H1 (cell line): ENCODE data around the gene SLMAP. TPM values are rescaled to one million over a fixed set of nuclear protein-coding genes. Genes with fewer than 3 reads are reported as not detected.

Experiments used
- CTCF ChIA-PET: fragments of 300-600 bp; sonication (Branson Sonifier 250); formaldehyde crosslinking; loops from one replicate; lab custom pipeline; 2021; ENCODE audit not compliant: partially characterized antibody; lab: Charles Lee
- POLR2A ChIA-PET: fragments of 300-600 bp; sonication (Branson Sonifier 250); formaldehyde crosslinking; loops from one replicate; lab custom pipeline; 2021; ENCODE audit warnings: inconsistent platforms; ENCODE audit not compliant: partially characterized antibody; lab: Charles Lee
- DNase-seq, 2 experiments: peaks; one replicate each; pipeline versions ENCODE4 v3.0.0 to v3.0.0-alpha.2; 2010 to 2022; ENCODE audit warnings: low spot score in 2 of 2, low read depth in 1 of 2, mixed read lengths in 1 of 2
- FAIRE-seq: peaks from 2 replicates; lab custom pipeline; 2011; peaks lifted over from hg19 to GRCh38; lab: Jason Lieb, UNC
- H2AFZ ChIP-seq: 2 replicates; pipeline ENCODE4 v1.8.1; 2012; ENCODE audit warnings: low read length, inconsistent platforms
- H2AK5ac ChIP-seq: 2 replicates; pipeline ENCODE4 v1.6.1; 2013; ENCODE audit warnings: low read depth, low read length
- H2BK120ac ChIP-seq: replicated peaks from 2 replicates; pipeline ENCODE3; 2013; ENCODE audit warnings: low read depth, low read length, inconsistent platforms
- H2BK12ac ChIP-seq: 2 replicates; pipeline ENCODE4 v1.6.1; 2013; ENCODE audit warnings: low read depth, low read length
- H2BK15ac ChIP-seq: 2 replicates; pipeline ENCODE4 v1.6.1; 2013; ENCODE audit warnings: low read length
- H2BK20ac ChIP-seq: 2 replicates; pipeline ENCODE4 v1.6.1; 2013; ENCODE audit warnings: low read length
- H2BK5ac ChIP-seq: 2 replicates; pipeline ENCODE4 v1.6.1; 2013; ENCODE audit warnings: low read depth, low read length
- H3K14ac ChIP-seq: 2 replicates; pipeline ENCODE4 v1.6.1; 2013; ENCODE audit warnings: inconsistent platforms; ENCODE audit not compliant: insufficient read length
- H3K18ac ChIP-seq: 2 replicates; pipeline ENCODE4 v1.6.1; 2013; ENCODE audit warnings: low read length; ENCODE audit errors: extremely low read depth
- H3K23ac ChIP-seq: 2 replicates; pipeline ENCODE4 v1.6.1; 2013; ENCODE audit warnings: inconsistent platforms; ENCODE audit not compliant: insufficient read length
- H3K23me2 ChIP-seq: 2 replicates; pipeline ENCODE4 v1.6.1; 2013; ENCODE audit warnings: low read depth, low read length
- H3K27ac ChIP-seq: 2 replicates; pipeline ENCODE4 v1.6.1; 2011; ENCODE audit warnings: low read depth, low read length, inconsistent platforms
- H3K27me3 ChIP-seq, 4 experiments: replicated peaks in 1 of 4; 1 replicate in 1 of 4; 2 replicates in 3 of 4; pipeline versions ENCODE4 v1.6.1 to v1.8.1; 2011 to 2013; ENCODE audit warnings: low read length in 3 of 4, mild to moderate bottlenecking in 3 of 4, inconsistent platforms in 2 of 4, mixed read lengths in 2 of 4, moderate library complexity in 1 of 4; ENCODE audit not compliant: control insufficient read depth in 3 of 4, insufficient read depth in 3 of 4; ENCODE audit errors: extremely low read depth in 1 of 4
- H3K36me3 ChIP-seq, 4 experiments: 2 replicates each; pipeline versions ENCODE4 v1.6.1 to v1.8.1; 2011 to 2013; ENCODE audit warnings: mild to moderate bottlenecking in 4 of 4, low read length in 3 of 4, moderate library complexity in 2 of 4, control low read depth in 1 of 4, inconsistent platforms in 1 of 4; ENCODE audit not compliant: insufficient read depth in 4 of 4, control insufficient read depth in 2 of 4
- H3K4ac ChIP-seq: replicated peaks from 2 replicates; pipeline ENCODE3; 2013; ENCODE audit warnings: low read length, low read depth, mixed read lengths, inconsistent platforms; ENCODE audit not compliant: insufficient read length
- H3K4me1 ChIP-seq, 4 experiments: replicated peaks in 1 of 4; 1 replicate in 1 of 4; 2 replicates in 3 of 4; pipeline versions ENCODE4 v1.6.1 to v1.8.1; 2011 to 2013; ENCODE audit warnings: low read length in 3 of 4, inconsistent platforms in 2 of 4, mixed read lengths in 1 of 4; ENCODE audit not compliant: insufficient read depth in 4 of 4, control insufficient read depth in 3 of 4
- H3K4me2 ChIP-seq, 2 experiments: 2 replicates each; pipeline versions ENCODE4 v1.6.1 to v1.8.1; 2011 to 2013; ENCODE audit warnings: low read depth in 2 of 2, low read length in 2 of 2, control low read depth in 1 of 2, inconsistent platforms in 1 of 2, mild to moderate bottlenecking in 1 of 2; ENCODE audit not compliant: insufficient read depth in 1 of 2
- H3K4me3 ChIP-seq, 4 experiments: fragments of 200-600, 300-600 bp in 1 of 4; sonication (generic), shearing (Covaris generic), sonication (Bioruptor Twin) in 1 of 4; 2 replicates each; pipeline versions ENCODE4 v1.5.1 to v1.8.1; 2011 to 2016; ENCODE audit warnings: low read length in 4 of 4, low read depth in 3 of 4, control low read depth in 2 of 4, inconsistent platforms in 2 of 4, mild to moderate bottlenecking in 2 of 4, mixed read lengths in 1 of 4, moderate library complexity in 1 of 4; ENCODE audit not compliant: insufficient read depth in 2 of 4; ENCODE audit errors: extremely low read depth in 1 of 4
- H3K56ac ChIP-seq: replicated peaks from 2 replicates; pipeline ENCODE3; 2013; ENCODE audit warnings: low read depth, mild to moderate bottlenecking, mixed read lengths, low read length, inconsistent platforms; ENCODE audit not compliant: insufficient read length
- H3K79me1 ChIP-seq: 2 replicates; pipeline ENCODE4 v1.6.1; 2013; ENCODE audit warnings: low read depth, low read length, control low read depth
- H3K79me2 ChIP-seq, 2 experiments: 2 replicates each; pipeline versions ENCODE4 v1.6.1 to v1.8.1; 2012 to 2013; ENCODE audit warnings: low read length in 2 of 2, mild to moderate bottlenecking in 2 of 2, inconsistent platforms in 1 of 2; ENCODE audit not compliant: insufficient read depth in 2 of 2, control insufficient read depth in 1 of 2
- H3K9ac ChIP-seq, 4 experiments: replicated peaks in 1 of 4; 1 replicate in 1 of 4; 2 replicates in 3 of 4; pipeline versions ENCODE4 v1.6.1 to v1.8.1; 2011 to 2013; ENCODE audit warnings: low read depth in 3 of 4, low read length in 3 of 4, control low read depth in 2 of 4, mild to moderate bottlenecking in 2 of 4, moderate library complexity in 2 of 4, inconsistent platforms in 1 of 4; ENCODE audit errors: extremely low read depth in 1 of 4
- H3K9me3 ChIP-seq, 2 experiments: 2 replicates each; pipeline versions ENCODE4 v1.6.1 to v1.8.1; 2012 to 2013; ENCODE audit warnings: mild to moderate bottlenecking in 2 of 2, moderate library complexity in 2 of 2, control low read depth in 1 of 2, inconsistent platforms in 1 of 2, low read depth in 1 of 2, low read length in 1 of 2, mixed read lengths in 1 of 2; ENCODE audit not compliant: insufficient read depth in 2 of 2
- H4K20me1 ChIP-seq, 2 experiments: replicated peaks in 1 of 2; 2 replicates each; pipeline versions ENCODE3 to v1.8.1; 2011 to 2013; ENCODE audit warnings: inconsistent platforms in 2 of 2, low read length in 2 of 2, mild to moderate bottlenecking in 1 of 2; ENCODE audit not compliant: insufficient read depth in 2 of 2, control insufficient read depth in 1 of 2
- H4K5ac ChIP-seq: 2 replicates; pipeline ENCODE4 v1.6.1; 2013; ENCODE audit warnings: low read length, low read depth, mixed read lengths, inconsistent platforms; ENCODE audit not compliant: insufficient read length
- H4K8ac ChIP-seq: 2 replicates; pipeline ENCODE4 v1.8.0; 2013; ENCODE audit warnings: mild to moderate bottlenecking, moderate library complexity, low read length, inconsistent platforms; ENCODE audit not compliant: insufficient read depth; ENCODE audit errors: extremely low read depth
- H4K91ac ChIP-seq: replicated peaks from 2 replicates; pipeline ENCODE3; 2013; ENCODE audit warnings: low read length, mixed read lengths, inconsistent platforms; ENCODE audit not compliant: insufficient read length
- BCL11A ChIP-seq, 2 experiments: IDR thresholded peaks; one replicate each; pipeline ENCODE4 v1.6.1; 2011; ENCODE audit warnings: low read depth in 2 of 2, low read length in 2 of 2, mild to moderate bottlenecking in 2 of 2
- CBX8 ChIP-seq: fragments of 300-800, 300-1000 bp; sonication (generic); IDR thresholded peaks from 2 replicates; pipeline ENCODE4 v1.7.1; 2016; ENCODE audit warnings: low read depth, low read length, borderline replicate concordance
- CTBP2 ChIP-seq: IDR thresholded peaks from 2 replicates; pipeline ENCODE4 v1.7.0; 2011; ENCODE audit warnings: borderline replicate concordance, mild to moderate bottlenecking, moderate library complexity, mixed read lengths, low read length; ENCODE audit not compliant: insufficient read depth, insufficient read length
- EGR1 ChIP-seq: IDR thresholded peaks from 2 replicates; pipeline ENCODE4 v1.6.1; 2011; ENCODE audit warnings: low read depth, low read length, borderline replicate concordance
- EZH2 ChIP-seq: fragments of 200-600 bp; sonication (generic); IDR thresholded peaks from 2 replicates; pipeline ENCODE4 v1.7.1; 2012; ENCODE audit warnings: low read depth, mild to moderate bottlenecking, moderate library complexity, low read length, inconsistent platforms; ENCODE audit not compliant: severe bottlenecking
- HDAC6 ChIP-seq: IDR thresholded peaks from one replicate; pipeline ENCODE4 v1.7.1; 2012; ENCODE audit warnings: low read depth, mild to moderate bottlenecking, inconsistent platforms, low read length, moderate library complexity
- JUN ChIP-seq: IDR thresholded peaks from 2 replicates; pipeline ENCODE4 v1.6.1; 2011; ENCODE audit warnings: low read depth, mild to moderate bottlenecking, improper control_type of control experiment, low read length
- KDM1A ChIP-seq: fragments of 200-600, 300-600 bp; sonication (generic); IDR thresholded peaks from 2 replicates; pipeline ENCODE4 v1.7.1; 2016; ENCODE audit warnings: mild to moderate bottlenecking, low read length, borderline replicate concordance
- POLR2AphosphoS5 ChIP-seq: IDR thresholded peaks from 2 replicates; pipeline ENCODE4 v1.6.1; 2011; ENCODE audit warnings: low read depth, low read length
- SUZ12 ChIP-seq: fragments of 200-600 bp; sonication (generic); IDR thresholded peaks from 2 replicates; pipeline ENCODE4 v1.6.1; 2012; ENCODE audit warnings: mild to moderate bottlenecking, inconsistent platforms, low read length, moderate library complexity, mixed read lengths
- TAF1 ChIP-seq: IDR thresholded peaks from 2 replicates; pipeline ENCODE4 v1.6.1; 2011; ENCODE audit warnings: mild to moderate bottlenecking, low read depth, low read length
- WGBS, 2 experiments: shearing (Covaris generic) in 1 of 2; methylation state at CpG; one replicate each; pipeline versions ENCODE4 v1.1.6 to v1.1.7; 2013 to 2015; ENCODE audit warnings: low lambda C conversion rate in 2 of 2, mixed read lengths in 2 of 2, inconsistent platforms in 1 of 2, low coverage in 1 of 2, missing lambda C conversion rate in 1 of 2; ENCODE audit not compliant: insufficient replicate concordance in 2 of 2, insufficient coverage in 1 of 2, insufficient read length in 1 of 2; ENCODE audit errors: extremely low coverage in 1 of 2, missing lambda C conversion rate in 1 of 2; 5-methylcytosine and 5-hydroxymethylcytosine counted together
- polyA plus RNA-seq, 7 experiments: library from polyadenylated mRNA; depleted of rRNA in 3 of 7; stranded (reverse) in 5 of 7; unstranded in 2 of 7; fragments of >200 nt in 5 of 7; fragments of 200-250 nt in 2 of 7; gene quantifications; 1 replicate in 5 of 7; 2 replicates in 1 of 7; 4 replicates in 1 of 7; pipeline versions ENCODE4 v1.2.1 to v1.2.3, GENCODE V29; 2011 to 2013; ENCODE audit warnings: missing spikeins in 2 of 7, mixed read lengths in 2 of 7
- total RNA-seq: library from RNA; stranded (reverse); fragmentation: NEBNext Ultra II Directional; extraction: Animal tissue kit (Norgen Biotek cat#: 25700); gene quantifications from 2 replicates; pipeline ENCODE4 v1.2.1, GENCODE V29; 2021

SLMAP gene
- total and polyA plus RNA-seq, 2 of the 8 experiments (the other 6 are each of a cell fraction or from before 2014, with no cell fraction given), result 13.6 to 70.4 TPM

GRCh38 chr3:57808961-57809608 lies 53.0 kb downstream of the SLMAP start:
- no peak for FAIRE-seq

More at GRCh38 chr3:57808961-57809608, 53.0 kb downstream of the SLMAP start:
- Histone ChIP-seq H3K56ac (no peak overlapping the region), H3K9ac (no peak overlapping the region), H2BK120ac (no peak overlapping the region), H3K4ac (no peak overlapping the region), H2BK5ac (peak overlapping the region; percentile 76; the same call in 1 of the 2 replicates), H2BK20ac (no peak overlapping the region), H3K36me3 (no peaks in the 10 kb centered on the region), H3K4me3 (no peak overlapping the region), H3K27ac (0 out of 2 replicates have a peak overlapping the region, but pooled peaks have one; percentile 8), H3K4me2 (no peak overlapping the region; a peak in 1 of 4 replicates), H3K9me3 (no peaks in the 10 kb centered on the region), H3K27me3 (no peaks in the 10 kb centered on the region), H4K20me1 (peaks cover 4 to 10% of the 10 kb centered on the region in 2 experiments), H2AFZ (no peak overlapping the region), H2AK5ac (no peak overlapping the region; the same call in 1 of the 2 replicates), H4K8ac (peak overlapping the region; percentile 85; the same call in 1 of the 2 replicates), H3K14ac (no peak overlapping the region), H3K4me1 (peaks cover 0 to 11% (median 6%) of the 10 kb centered on the region in 4 experiments; a peak in 5 of 7 replicates), H4K91ac (no peak overlapping the region), H2BK12ac (peak overlapping the region; percentile 44; the same call in 1 of the 2 replicates), H3K18ac (no peak overlapping the region), H3K79me2 (peaks cover 0 to 95% of the 10 kb centered on the region in 2 experiments; a peak in 2 of 4 replicates), H3K23me2 (no peaks in the 10 kb centered on the region), H3K23ac (no peak overlapping the region), H4K5ac (no peak overlapping the region), H2BK15ac (no peak overlapping the region), H3K79me1 (peaks cover 4% of the 10 kb centered on the region)
- 91% methylated on average over 6 of the region's 8 CpGs; no CpG with 5 or more reads in 1 of the 2 experiments for WGBS, 2 experiments
- DNase-seq, result no peak
- CTCF ChIA-PET, result no interaction called here
- POLR2A ChIA-PET, result interaction anchor here (1.8 kb wide), 1 partner anchor 10 kb away, joined by 8 read pairs; no protein-coding TSS in a partner anchor
- no peak for TF ChIP-seq SUZ12
- no peak for TF ChIP-seq POLR2AphosphoS5
- TF ChIP-seq CTBP2, result no peak
- no peak for TF ChIP-seq TAF1
- no peak for TF ChIP-seq EGR1
- TF ChIP-seq JUN, result no peak
- TF ChIP-seq BCL11A (IDR thresholded peaks at IDR 0.05; ENCODE audit: low read depth in 2 of 2, low read length in 2 of 2), result no peak
- no peak for TF ChIP-seq CBX8
- no peak for TF ChIP-seq HDAC6
- no peak for TF ChIP-seq KDM1A
- TF ChIP-seq EZH2, result no peak
